HepG2 (cell line): ENCODE data around the gene FBF1. TPM values are rescaled to one million over a fixed set of nuclear protein-coding genes. Genes with fewer than 3 reads are reported as not detected.

Experiments
- AHDC1 ChIP-seq: sonication (generic); formaldehyde crosslinking; IDR thresholded peaks from 2 replicates; pipeline ENCODE4 v1.5.1; 2020; ENCODE audit warnings: mild to moderate bottlenecking, missing genetic modification reagents, borderline replicate concordance
- CEBPG ChIP-seq: IDR thresholded peaks from 2 replicates; pipeline ENCODE4 v1.6.1; 2016
- CREBL2 ChIP-seq: sonication (generic); formaldehyde crosslinking; IDR thresholded peaks from 2 replicates; pipeline ENCODE4 v1.8.1; 2023; ENCODE audit warnings: missing genetic modification reagents, mild to moderate bottlenecking, borderline replicate concordance
- FOXO1 ChIP-seq: sonication (generic); formaldehyde crosslinking; IDR thresholded peaks from 2 replicates; pipeline ENCODE4 v1.4.0; 2020; ENCODE audit warnings: missing genetic modification reagents
- GRHL1 ChIP-seq: sonication (generic); formaldehyde crosslinking; conservative IDR thresholded peaks from 2 replicates; pipeline ENCODE4 v1.8.0; 2022; ENCODE audit warnings: missing genetic modification reagents
- MYNN ChIP-seq: sonication (generic); formaldehyde crosslinking; IDR thresholded peaks from 2 replicates; pipeline ENCODE4 v1.4.0; 2020; ENCODE audit warnings: mild to moderate bottlenecking, low read depth, missing genetic modification reagents
- PHF21A ChIP-seq: sonication (generic); formaldehyde crosslinking; IDR thresholded peaks from 2 replicates; pipeline ENCODE4 v1.5.0; 2020; ENCODE audit warnings: mild to moderate bottlenecking, missing genetic modification reagents
- POLR2AphosphoS2 ChIP-seq: IDR thresholded peaks from 2 replicates; pipeline ENCODE4 v1.6.1; 2011; ENCODE audit warnings: low read depth, low read length, improper control_type of control experiment
- RARA ChIP-seq: IDR thresholded peaks from 2 replicates; pipeline ENCODE4 v1.6.1; 2016; ENCODE audit warnings: missing genetic modification reagents, missing compliant biosample characterization
- RBAK ChIP-seq: sonication (generic); formaldehyde crosslinking; IDR thresholded peaks from 2 replicates; pipeline ENCODE4 v1.5.1; 2020; ENCODE audit warnings: mild to moderate bottlenecking, missing genetic modification reagents
- RXRA ChIP-seq: sonication (generic); formaldehyde crosslinking; IDR thresholded peaks from 2 replicates; pipeline ENCODE4 v1.5.1; 2020; ENCODE audit warnings: missing genetic modification reagents
- SYNCRIP ChIP-seq: fragments of 200-400 bp; formaldehyde crosslinking; IDR thresholded peaks from 2 replicates; pipeline ENCODE4 v1.6.1; 2018; ENCODE audit warnings: mild to moderate bottlenecking, low read depth, low read length; ENCODE audit not compliant: insufficient read depth
- ZBTB20 ChIP-seq: sonication (generic); formaldehyde crosslinking; IDR thresholded peaks from 2 replicates; pipeline ENCODE4 v1.8.1; 2023; ENCODE audit warnings: missing genetic modification reagents, low read depth, mild to moderate bottlenecking, borderline replicate concordance
- ZNF143 ChIP-seq: sonication (generic); formaldehyde crosslinking; IDR thresholded peaks from 2 replicates; pipeline ENCODE4 v1.4.0; 2020; ENCODE audit warnings: missing genetic modification reagents
- ZNF180 ChIP-seq: sonication (generic); formaldehyde crosslinking; IDR thresholded peaks from 2 replicates; pipeline ENCODE4 v1.4.0; 2020; ENCODE audit warnings: low read depth, missing genetic modification reagents, borderline replicate concordance
- ZNF326 ChIP-seq: sonication (generic); formaldehyde crosslinking; IDR thresholded peaks from 2 replicates; pipeline ENCODE4 v1.4.0; 2020; ENCODE audit warnings: missing genetic modification reagents, borderline replicate concordance
- ZNF382 ChIP-seq: sonication (generic); formaldehyde crosslinking; IDR thresholded peaks from 2 replicates; pipeline ENCODE4 v1.5.0; 2020; ENCODE audit warnings: missing genetic modification reagents, mild to moderate bottlenecking, borderline replicate concordance
- ZNF546 ChIP-seq: sonication (generic); formaldehyde crosslinking; conservative IDR thresholded peaks from 2 replicates; pipeline ENCODE4 v1.8.1; 2023; ENCODE audit warnings: mild to moderate bottlenecking, missing genetic modification reagents
- ZNF563 ChIP-seq: sonication (generic); formaldehyde crosslinking; IDR thresholded peaks from 2 replicates; pipeline ENCODE4 v1.8.0; 2022; ENCODE audit warnings: mild to moderate bottlenecking, moderate library complexity, missing genetic modification reagents
- ZNF605 ChIP-seq: sonication (generic); formaldehyde crosslinking; IDR thresholded peaks from 2 replicates; pipeline ENCODE4 v1.8.0; 2022; ENCODE audit warnings: mild to moderate bottlenecking, missing genetic modification reagents
- ZNF713 ChIP-seq: sonication (generic); formaldehyde crosslinking; IDR thresholded peaks from 2 replicates; pipeline ENCODE4 v1.4.0; 2020; ENCODE audit warnings: mild to moderate bottlenecking, missing genetic modification reagents
- ZNF850 ChIP-seq: sonication (generic); formaldehyde crosslinking; conservative IDR thresholded peaks from 2 replicates; pipeline ENCODE4 v1.9.0; 2021; ENCODE audit warnings: mild to moderate bottlenecking, missing genetic modification reagents
- ZSCAN22 ChIP-seq: sonication (generic); formaldehyde crosslinking; IDR thresholded peaks from 2 replicates; pipeline ENCODE4 v1.4.0; 2020; ENCODE audit warnings: mild to moderate bottlenecking, missing genetic modification reagents
- polyA plus RNA-seq, 8 experiments: library from polyadenylated mRNA; depleted of rRNA in 3 of 8; stranded (reverse) in 7 of 8; unstranded in 1 of 8; fragments of >200 nt; fragmentation: Illumina TruSeq in 4 of 8; extraction: Trizol in 4 of 8; gene quantifications; 2 replicates each; pipeline versions ENCODE4 v1.2.1 to v1.2.3, GENCODE V29; 2011 to 2016; ENCODE audit warnings: low read depth in 4 of 8, missing spikeins in 1 of 8, mixed read lengths in 1 of 8; ENCODE audit not compliant: insufficient read depth in 1 of 8
- total RNA-seq, 5 experiments: library from RNA; depleted of rRNA; stranded (reverse); fragments of >200 nt; fragmentation: Illumina TruSeq; extraction: Trizol; gene quantifications; 2 replicates each; pipeline ENCODE4 v1.2.3, GENCODE V29; 2016; ENCODE audit warnings: low read depth in 1 of 5

Gene FBF1
- total and polyA plus RNA-seq, 2 of the 13 experiments (the other 11 are each of a cell fraction or from before 2014, with no cell fraction given), result 2.4 to 8.1 TPM

GRCh38 chr17:75876190-75876937 lies 64.5 kb downstream of the FBF1 start (continued):
- peak; percentile 82 for TF ChIP-seq CEBPG (CRISPR knock-in tag)
- no peak; the same call in 1 of the 2 replicates for TF ChIP-seq ZNF180 (CRISPR knock-in tag)
- TF ChIP-seq FOXO1 (CRISPR knock-in tag), result peak; percentile 96
- TF ChIP-seq AHDC1, result no peak
- TF ChIP-seq GRHL1 (CRISPR knock-in tag), result no peak
- no peak; the same call in 1 of the 2 replicates for TF ChIP-seq ZSCAN22
- TF ChIP-seq ZNF382 (CRISPR knock-in tag), result no peak
- TF ChIP-seq SYNCRIP, result no peak
- peak; percentile 98 for TF ChIP-seq ZNF605 (CRISPR knock-in tag)
- peak; percentile 86; the same call in 1 of the 2 replicates for TF ChIP-seq POLR2AphosphoS2
- peak; percentile 91 for TF ChIP-seq RARA (CRISPR knock-in tag)
- peak; percentile 90; the same call in 1 of the 2 replicates for TF ChIP-seq ZBTB20 (CRISPR knock-in tag)
- peak; percentile 100 for TF ChIP-seq PHF21A (CRISPR knock-in tag)
- TF ChIP-seq CREBL2, result peak; percentile 81; the same call in 1 of the 2 replicates
- TF ChIP-seq MYNN (CRISPR knock-in tag), result no peak
- TF ChIP-seq RBAK (CRISPR knock-in tag), result peak; percentile 48; the same call in 1 of the 2 replicates
- no peak for TF ChIP-seq ZNF850
- peak; percentile 76 for TF ChIP-seq ZNF143 (CRISPR knock-in tag)
- peak; percentile 7; the same call in 1 of the 2 replicates for TF ChIP-seq ZNF563
- no peak for TF ChIP-seq ZNF713 (CRISPR knock-in tag)
- TF ChIP-seq ZNF546 (CRISPR knock-in tag), result no peak
- peak; percentile 91 for TF ChIP-seq ZNF326
- TF ChIP-seq RXRA (CRISPR knock-in tag), result peak; percentile 95
